MCF 10A (cell line): ENCODE results near the gene KRT39. TPM values are rescaled to one million over a fixed set of nuclear protein-coding genes. Genes with fewer than 3 reads are reported as not detected.

Experiments used
- BruUV-seq: library from RNA; stranded (reverse); fragments of 400-500 nt; replicated peaks from 2 replicates; lab custom pipeline; 2021; lab: Mats Ljungman, UMichigan
- CTCF ChIA-PET: fragments of 300-600 bp; sonication (Branson Sonifier 250); formaldehyde crosslinking; extraction: SDS; loops from one replicate; lab custom pipeline; 2021; ENCODE audit warnings: antibody characterized with exemption, inconsistent platforms; lab: Yijun Ruan, JAX
- POLR2A ChIA-PET: fragments of 300-600, 350-650 bp; sonication (Branson Sonifier 250); formaldehyde crosslinking; extraction: SDS; loops from one replicate; lab custom pipeline; 2020; ENCODE audit warnings: antibody characterized with exemption, inconsistent platforms; lab: Yijun Ruan, JAX
- DNase-seq: peaks from one replicate; pipeline ENCODE4 v3.0.0-alpha.2; 2018; ENCODE audit not compliant: unreplicated experiment
- H3K27ac Mint-ChIP-seq: one replicate; pipeline ENCODE4 v1.8.0; 2022; ENCODE audit warnings: mild to moderate bottlenecking, low read depth, mixed read lengths; ENCODE audit not compliant: unreplicated experiment
- H3K27me3 Mint-ChIP-seq: one replicate; pipeline ENCODE4 v1.8.0; 2022; ENCODE audit warnings: mixed read lengths; ENCODE audit not compliant: insufficient read depth, unreplicated experiment
- H3K36me3 Mint-ChIP-seq: one replicate; pipeline ENCODE4 v1.8.0; 2022; ENCODE audit warnings: mild to moderate bottlenecking, moderate library complexity, mixed read lengths; ENCODE audit not compliant: insufficient read depth, unreplicated experiment
- H3K4me1 Mint-ChIP-seq: one replicate; pipeline ENCODE4 v1.8.0; 2022; ENCODE audit warnings: mixed read lengths; ENCODE audit not compliant: insufficient read depth, unreplicated experiment
- H3K4me3 Mint-ChIP-seq: one replicate; pipeline ENCODE4 v1.8.0; 2022; ENCODE audit warnings: mild to moderate bottlenecking, moderate library complexity, mixed read lengths; ENCODE audit not compliant: unreplicated experiment
- H3K9me3 Mint-ChIP-seq: one replicate; pipeline ENCODE4 v1.8.0; 2022; ENCODE audit warnings: mixed read lengths; ENCODE audit not compliant: unreplicated experiment
- intact Hi-C: fragments of 100-400 bp; cut with micrococcal nuclease; formaldehyde crosslinking; loops from 2 replicates; pipeline ENCODE4 v1.14.1; 2022
- total RNA-seq: library from RNA; stranded (reverse); gene quantifications from 2 replicates; pipeline ENCODE4 v1.2.3, GENCODE V29; 2022
- TF ChIP-seq, protein P1 (sequence below): fragments of 200-600 bp; IDR thresholded peaks from one replicate; pipeline ENCODE4 v1.8.0; 2022; ENCODE audit warnings: antibody characterized with exemption, mild to moderate bottlenecking; ENCODE audit not compliant: unreplicated experiment

The KRT39 gene
- total RNA-seq, 1 experiment from 2014 or later = not detected

GRCh38 chr17:40984226-40984625, 17.5 kb upstream of the KRT39 start, which contains the start of gene KRT40:
Gene KRT40, minus strand, starts transcription at chr17:40984326. Its CDS starts 53 bp downstream, at chr17:40984273.
- Mint-ChIP-seq H3K4me1 (peaks cover 5% of the 10 kb centered on the region), H3K27ac (no peak within 1 kb of the TSS), H3K36me3 (no peaks in the 10 kb centered on the region), H3K4me3 (no peak within 1 kb of the TSS), H3K9me3 (no peaks in the 10 kb centered on the region), H3K27me3 (peaks cover 26% of the 10 kb centered on the region)
- TF ChIP-seq, protein P1, sequence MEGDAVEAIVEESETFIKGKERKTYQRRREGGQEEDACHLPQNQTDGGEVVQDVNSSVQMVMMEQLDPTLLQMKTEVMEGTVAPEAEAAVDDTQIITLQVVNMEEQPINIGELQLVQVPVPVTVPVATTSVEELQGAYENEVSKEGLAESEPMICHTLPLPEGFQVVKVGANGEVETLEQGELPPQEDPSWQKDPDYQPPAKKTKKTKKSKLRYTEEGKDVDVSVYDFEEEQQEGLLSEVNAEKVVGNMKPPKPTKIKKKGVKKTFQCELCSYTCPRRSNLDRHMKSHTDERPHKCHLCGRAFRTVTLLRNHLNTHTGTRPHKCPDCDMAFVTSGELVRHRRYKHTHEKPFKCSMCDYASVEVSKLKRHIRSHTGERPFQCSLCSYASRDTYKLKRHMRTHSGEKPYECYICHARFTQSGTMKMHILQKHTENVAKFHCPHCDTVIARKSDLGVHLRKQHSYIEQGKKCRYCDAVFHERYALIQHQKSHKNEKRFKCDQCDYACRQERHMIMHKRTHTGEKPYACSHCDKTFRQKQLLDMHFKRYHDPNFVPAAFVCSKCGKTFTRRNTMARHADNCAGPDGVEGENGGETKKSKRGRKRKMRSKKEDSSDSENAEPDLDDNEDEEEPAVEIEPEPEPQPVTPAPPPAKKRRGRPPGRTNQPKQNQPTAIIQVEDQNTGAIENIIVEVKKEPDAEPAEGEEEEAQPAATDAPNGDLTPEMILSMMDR = no peak
- no peak for DNase-seq
- ChIA-PET POLR2A (interaction anchor here (0.5 to 0.6 kb wide), 3 partner anchors 12 to 367 kb away, joined by 3 to 4 read pairs (median 3); no protein-coding TSS in a partner anchor), CTCF (no interaction called here)
- BruUV-seq = no TSS peak
- intact Hi-C loops = no loop called here

- no peak overlapping the region for H3K4me3 Mint-ChIP-seq
- H3K27ac Mint-ChIP-seq = no peak overlapping the region
- ChIA-PET POLR2A (interaction anchor here (1.3 to 2.4 kb wide), 2 partner anchors 11 kb away, joined by 3 to 5 read pairs; no protein-coding TSS in a partner anchor), CTCF (interaction anchor here (0.5 to 0.7 kb wide), 3 partner anchors 35 to 567 kb away, joined by 3 to 4 read pairs (median 3); no protein-coding TSS in a partner anchor)
- no peaks in the 10 kb centered on the region for H3K36me3 Mint-ChIP-seq
- TF ChIP-seq, protein P1 = no peak
- no TSS peak for BruUV-seq
- intact Hi-C loops = no loop called here
- no peaks in the 10 kb centered on the region for H3K4me1 Mint-ChIP-seq
- no peak for DNase-seq
- H3K9me3 Mint-ChIP-seq = no peaks in the 10 kb centered on the region
- peaks cover 14% of the 10 kb centered on the region for H3K27me3 Mint-ChIP-seq
Measured at GRCh38 chr17:40981115-40981514, 14.4 kb upstream of the KRT39 start.

DNA sequence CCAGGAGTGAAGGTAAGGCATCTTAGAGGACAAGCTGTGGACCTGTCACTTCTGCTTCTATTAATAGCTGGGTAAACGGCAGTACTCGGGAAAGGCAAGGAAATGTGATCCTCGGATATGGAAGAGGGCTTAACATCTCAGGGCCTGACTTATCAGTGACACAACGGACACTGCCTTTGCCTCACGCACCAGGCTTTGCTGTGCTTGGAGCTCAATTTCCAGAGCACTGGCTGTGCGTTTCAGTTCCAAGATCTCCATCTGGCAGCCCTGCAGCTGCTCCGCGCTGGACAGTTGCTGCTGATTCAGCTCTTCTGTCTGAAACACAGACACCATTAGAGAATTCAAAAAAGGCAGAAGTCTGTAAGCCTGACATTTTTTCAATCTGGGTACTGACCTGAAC, 13.8 kb upstream of the KRT39 start:
- DNase-seq = no peak
- BruUV-seq = no TSS peak
- TF ChIP-seq, protein P1 = no peak
- Mint-ChIP-seq H3K9me3 (no peaks in the 10 kb centered on the region), H3K4me1 (no peaks in the 10 kb centered on the region), H3K4me3 (no peak overlapping the region), H3K27ac (no peak overlapping the region), H3K27me3 (peaks cover 11% of the 10 kb centered on the region), H3K36me3 (no peaks in the 10 kb centered on the region)
- POLR2A ChIA-PET = interaction anchor here (1.3 kb wide), 1 partner anchor 14 kb away, joined by 3 read pairs; the partner anchor contains the start of gene KRT39
- CTCF ChIA-PET = interaction anchor here (0.7 kb wide), 2 partner anchors 34 to 349 kb away, joined by 3 to 4 read pairs; no protein-coding TSS in a partner anchor
- intact Hi-C loops = no loop called here

GRCh38 chr17:40980117-40980516, 13.4 kb upstream of the KRT39 start:
- DNase-seq = no peak
- Mint-ChIP-seq H3K9me3 (no peaks in the 10 kb centered on the region), H3K36me3 (no peaks in the 10 kb centered on the region), H3K4me3 (no peak overlapping the region), H3K27me3 (peaks cover 11% of the 10 kb centered on the region), H3K27ac (no peak overlapping the region), H3K4me1 (no peaks in the 10 kb centered on the region)
- no TSS peak for BruUV-seq
- ChIA-PET CTCF (interaction anchor here (0.7 kb wide), 2 partner anchors 34 to 350 kb away, joined by 3 to 4 read pairs; no protein-coding TSS in a partner anchor), POLR2A (interaction anchor here (1.3 kb wide), 1 partner anchor 13 kb away, joined by 3 read pairs; the partner anchor contains the start of gene KRT39)
- intact Hi-C loops = no loop called here
- TF ChIP-seq, protein P1 = no peak
